Testis (tissue), 3 donors: Measurements from ENCODE around the gene ZSCAN4. TPM values are rescaled to one million over a fixed set of nuclear protein-coding genes. Genes with fewer than 3 reads are reported as not detected.

Experiments
- DNase-seq: peaks from one replicate; pipeline ENCODE4 v3.0.0-alpha.2; 2019
- H3K27ac ChIP-seq, 2 donors: fragments of 200-600 bp; sonication (generic); one replicate each; pipeline ENCODE4 v1.5.1; 2019
- H3K27me3 ChIP-seq: fragments of 200-600 bp; sonication (generic); one replicate; pipeline ENCODE4 v1.5.1; 2019
- H3K36me3 ChIP-seq: fragments of 200-600 bp; sonication (generic); one replicate; pipeline ENCODE4 v1.5.1; 2017; ENCODE audit warnings: low read depth; ENCODE audit errors: missing control alignments
- H3K4me1 ChIP-seq: fragments of 200-600 bp; sonication (generic); one replicate; pipeline ENCODE4 v1.5.1; 2019
- H3K4me3 ChIP-seq, 2 donors: fragments of 200-600 bp; sonication (generic); one replicate each; pipeline ENCODE4 v1.5.1; 2017 to 2019
- H3K9me3 ChIP-seq: fragments of 200-600 bp; sonication (generic); one replicate; pipeline ENCODE4 v1.5.1; 2017
- POLR2A ChIP-seq: fragments of 450-650 bp; IDR thresholded peaks from one replicate; pipeline ENCODE4 v1.6.1; 2017; ENCODE audit warnings: antibody characterized with exemption, mild to moderate bottlenecking, moderate library complexity
- WGBS, 2 donors: methylation state at CpG; one replicate each; pipeline ENCODE4 v1.1.5; 2018; 5-methylcytosine and 5-hydroxymethylcytosine counted together
- intact Hi-C: fragments of 100-400 bp; cut with DNase I; formaldehyde crosslinking; loops from one replicate; pipeline ENCODE4 v1.15.1; 2023; ENCODE audit warnings: low total_unique reads
- polyA plus RNA-seq: library from polyadenylated mRNA; stranded (reverse); fragments of 350-450 nt; fragmentation: Illumina TruSeq; extraction: RNeasy Lipid Tissue Mini Kit (QIAGEN cat#74804); gene quantifications from one replicate; pipeline ENCODE4 v1.2.3, GENCODE V29; 2014; ENCODE audit warnings: low read depth, low replicate concordance; ENCODE audit not compliant: insufficient read depth
- total RNA-seq, 2 donors: library from RNA; depleted of rRNA; stranded (reverse); fragments of >200 nt; gene quantifications; one replicate each; pipeline ENCODE4 v1.2.3, GENCODE V29; 2016
- TF ChIP-seq, protein P1 (sequence below), 3 experiments: fragments of 450-650 bp in 2 of 3; fragments of 200-600 bp in 1 of 3; sonication (generic) in 1 of 3; IDR thresholded peaks; one replicate each; pipeline ENCODE4 v1.5.1; 2016 to 2019; ENCODE audit warnings: antibody characterized with exemption in 3 of 3, mild to moderate bottlenecking in 2 of 3, moderate library complexity in 1 of 3

ZSCAN4 gene
- total and polyA plus RNA-seq, 3 donors from 2014 or later: 0.12 to 0.26 (median 0.24) TPM

DNA sequence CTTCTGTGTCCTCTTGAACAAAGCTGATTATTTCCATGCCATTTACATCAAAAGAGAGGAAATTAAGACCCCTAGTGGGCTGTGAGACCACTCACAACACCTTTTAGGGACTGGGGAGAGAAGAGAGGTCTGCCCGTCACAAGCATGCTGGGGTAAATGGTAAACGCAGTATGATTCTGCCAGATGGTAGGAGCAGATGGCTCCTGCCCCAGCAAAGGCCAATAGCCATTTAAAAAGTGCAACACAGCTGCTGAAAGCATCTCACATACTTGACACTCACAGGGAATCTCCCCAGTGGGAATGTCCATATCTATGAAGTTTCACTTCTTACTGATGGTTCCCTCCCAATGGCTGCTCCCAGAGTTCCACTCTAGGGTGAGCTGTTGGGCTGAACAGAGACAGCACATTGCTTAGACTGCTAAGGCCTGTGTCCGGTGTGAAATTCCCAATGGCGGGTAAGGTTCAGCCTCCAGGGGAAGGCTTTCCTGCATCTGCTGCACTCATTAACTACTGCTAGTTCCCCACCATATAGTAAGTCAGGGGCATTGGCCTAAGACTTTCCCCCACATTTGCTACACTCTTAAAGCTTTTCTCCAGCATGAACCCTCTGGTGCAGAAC lies 51.3 kb downstream of the ZSCAN4 start:
- no peak overlapping the region for H3K4me3 ChIP-seq
- 88 to 95% methylated on average over 4 of the region's 4 CpGs for WGBS, 2 donors
- DNase-seq: no peak
- H3K4me1 ChIP-seq: no peaks in the 10 kb centered on the region
- no peak overlapping the region for H3K27ac ChIP-seq
- H3K9me3 ChIP-seq: no peaks in the 10 kb centered on the region
- no peak for TF ChIP-seq POLR2A
- TF ChIP-seq, protein P1, sequence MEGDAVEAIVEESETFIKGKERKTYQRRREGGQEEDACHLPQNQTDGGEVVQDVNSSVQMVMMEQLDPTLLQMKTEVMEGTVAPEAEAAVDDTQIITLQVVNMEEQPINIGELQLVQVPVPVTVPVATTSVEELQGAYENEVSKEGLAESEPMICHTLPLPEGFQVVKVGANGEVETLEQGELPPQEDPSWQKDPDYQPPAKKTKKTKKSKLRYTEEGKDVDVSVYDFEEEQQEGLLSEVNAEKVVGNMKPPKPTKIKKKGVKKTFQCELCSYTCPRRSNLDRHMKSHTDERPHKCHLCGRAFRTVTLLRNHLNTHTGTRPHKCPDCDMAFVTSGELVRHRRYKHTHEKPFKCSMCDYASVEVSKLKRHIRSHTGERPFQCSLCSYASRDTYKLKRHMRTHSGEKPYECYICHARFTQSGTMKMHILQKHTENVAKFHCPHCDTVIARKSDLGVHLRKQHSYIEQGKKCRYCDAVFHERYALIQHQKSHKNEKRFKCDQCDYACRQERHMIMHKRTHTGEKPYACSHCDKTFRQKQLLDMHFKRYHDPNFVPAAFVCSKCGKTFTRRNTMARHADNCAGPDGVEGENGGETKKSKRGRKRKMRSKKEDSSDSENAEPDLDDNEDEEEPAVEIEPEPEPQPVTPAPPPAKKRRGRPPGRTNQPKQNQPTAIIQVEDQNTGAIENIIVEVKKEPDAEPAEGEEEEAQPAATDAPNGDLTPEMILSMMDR (IDR thresholded peaks at IDR 0.05): no peak
- no peaks in the 10 kb centered on the region for H3K27me3 ChIP-seq
- intact Hi-C loops: no loop called here
- H3K36me3 ChIP-seq: no peaks in the 10 kb centered on the region

GRCh38 chr19:57720878-57721277 lies 52.1 kb downstream of the ZSCAN4 start:
- Histone ChIP-seq H3K4me1 (no peaks in the 10 kb centered on the region), H3K4me3 (no peak overlapping the region), H3K36me3 (no peaks in the 10 kb centered on the region), H3K9me3 (no peaks in the 10 kb centered on the region), H3K27ac (no peak overlapping the region), H3K27me3 (no peaks in the 10 kb centered on the region)
- intact Hi-C loops: no loop called here
- no peak for TF ChIP-seq POLR2A
- DNase-seq: no peak
- 93 to 98% methylated on average over 10 of the region's 10 CpGs for WGBS, 2 donors

Other genes starting within 250 kb of the ZSCAN4 start
- 10 to 100 TPM; 11.2 to 14.1 TPM for gene ZNF749, start 233.6 kb upstream of the ZSCAN4 start, total RNA-seq
- 7.9 TPM for gene ZNF749, start 233.6 kb upstream of the ZSCAN4 start, polyA plus RNA-seq
- gene VN1R1, start 211.8 kb upstream of the ZSCAN4 start, total RNA-seq: 1 to 10 TPM; 5.3 to 7.8 TPM
- 0.44 TPM for gene VN1R1, start 211.8 kb upstream of the ZSCAN4 start, polyA plus RNA-seq
- gene ZNF772, start 191.4 kb upstream of the ZSCAN4 start, total RNA-seq: 10 to 100 TPM; 39.8 to 57.3 TPM
- gene ZNF772, start 191.4 kb upstream of the ZSCAN4 start, polyA plus RNA-seq: 7.6 TPM
- gene ZNF419, start 181.2 kb upstream of the ZSCAN4 start, total RNA-seq: 10 to 100 TPM; 15.1 to 23.6 TPM
- 10.1 TPM for gene ZNF419, start 181.2 kb upstream of the ZSCAN4 start, polyA plus RNA-seq
- gene ZNF773, start 169.0 kb upstream of the ZSCAN4 start, total RNA-seq: 10 to 100 TPM; 31.2 to 33.3 TPM
- 7.3 TPM for gene ZNF773, start 169.0 kb upstream of the ZSCAN4 start, polyA plus RNA-seq
- 10 to 100 TPM; 12.8 to 13.5 TPM for gene ZNF549, start 141.6 kb upstream of the ZSCAN4 start, total RNA-seq
- 6.9 TPM for gene ZNF549, start 141.6 kb upstream of the ZSCAN4 start, polyA plus RNA-seq
- gene ZNF550, start 109.1 kb upstream of the ZSCAN4 start, total RNA-seq: 10 to 100 TPM in 1 of 2 donors, 1 to 10 TPM in 1; 9.9 to 10.7 TPM
- gene ZNF550, start 109.1 kb upstream of the ZSCAN4 start, polyA plus RNA-seq: 5.7 TPM
- gene ZNF416, start 90.0 kb upstream of the ZSCAN4 start, total RNA-seq: 10 to 100 TPM in 1 of 2 donors, 1 to 10 TPM in 1; 8.7 to 10.9 TPM
- 9.4 TPM for gene ZNF416, start 90.0 kb upstream of the ZSCAN4 start, polyA plus RNA-seq
- gene ZIK1, start 84.8 kb upstream of the ZSCAN4 start, total RNA-seq: 10 to 100 TPM; 15.1 to 21.7 TPM
- gene ZIK1, start 84.8 kb upstream of the ZSCAN4 start, polyA plus RNA-seq: 8.9 TPM
- gene ZNF530, start 69.0 kb upstream of the ZSCAN4 start, total RNA-seq: 1 to 10 TPM; 4.6 to 9.8 TPM
- 3.0 TPM for gene ZNF530, start 69.0 kb upstream of the ZSCAN4 start, polyA plus RNA-seq
- 10 to 100 TPM; 37.6 to 41.7 TPM for gene ZNF134, start 54.7 kb upstream of the ZSCAN4 start, total RNA-seq
- 11.2 TPM for gene ZNF134, start 54.7 kb upstream of the ZSCAN4 start, polyA plus RNA-seq
- gene ZNF211, start 35.8 kb upstream of the ZSCAN4 start, total RNA-seq: 10 to 100 TPM; 16.9 to 18.6 TPM
- gene ZNF211, start 35.8 kb upstream of the ZSCAN4 start, polyA plus RNA-seq: 11.1 TPM
- 10 to 100 TPM; 22.9 to 30.8 TPM for gene ZNF551, start 13.0 kb downstream of the ZSCAN4 start, total RNA-seq
- 9.7 TPM for gene ZNF551, start 13.0 kb downstream of the ZSCAN4 start, polyA plus RNA-seq
- 1 to 10 TPM; 1.1 to 6.8 TPM for gene ZNF154, start 40.3 kb downstream of the ZSCAN4 start, total RNA-seq
- 3.3 TPM for gene ZNF154, start 40.3 kb downstream of the ZSCAN4 start, polyA plus RNA-seq
- gene ZNF671, start 58.7 kb downstream of the ZSCAN4 start, total RNA-seq: 10 to 100 TPM; 14.3 to 14.4 TPM
- gene ZNF671, start 58.7 kb downstream of the ZSCAN4 start, polyA plus RNA-seq: 15.1 TPM
- 10 to 100 TPM; 21.7 to 31.0 TPM for gene ZNF776, start 77.9 kb downstream of the ZSCAN4 start, total RNA-seq
- 11.8 TPM for gene ZNF776, start 77.9 kb downstream of the ZSCAN4 start, polyA plus RNA-seq
- gene ZNF586, start 100.7 kb downstream of the ZSCAN4 start, total RNA-seq: 10 to 100 TPM; 20.3 to 28.3 TPM
- 6.7 TPM for gene ZNF586, start 100.7 kb downstream of the ZSCAN4 start, polyA plus RNA-seq
- gene ZNF552, start 146.0 kb downstream of the ZSCAN4 start, total RNA-seq: 10 to 100 TPM in 1 of 2 donors, 1 to 10 TPM in 1; 9.5 to 11.4 TPM
- 4.4 TPM for gene ZNF552, start 146.0 kb downstream of the ZSCAN4 start, polyA plus RNA-seq
- 10 to 100 TPM; 38.7 to 41.2 TPM for gene ZNF587B, start 161.4 kb downstream of the ZSCAN4 start, total RNA-seq
- 11.8 TPM for gene ZNF587B, start 161.4 kb downstream of the ZSCAN4 start, polyA plus RNA-seq
- 10 to 100 TPM; 30.8 to 31.2 TPM for gene ZNF587, start 180.9 kb downstream of the ZSCAN4 start, total RNA-seq
- gene ZNF587, start 180.9 kb downstream of the ZSCAN4 start, polyA plus RNA-seq: 21.4 TPM
- gene ZNF814, start 220.1 kb downstream of the ZSCAN4 start, total RNA-seq: 10 to 100 TPM; 38.4 to 54.8 TPM
- gene ZNF814, start 220.1 kb downstream of the ZSCAN4 start, polyA plus RNA-seq: 21.8 TPM
- gene ZNF417, start 247.7 kb downstream of the ZSCAN4 start, total RNA-seq: 10 to 100 TPM; 19.8 to 20.2 TPM
- gene ZNF417, start 247.7 kb downstream of the ZSCAN4 start, polyA plus RNA-seq: 13.4 TPM